Liver (tissue), 3 donors: ENCODE data around the gene ROPN1L.

ENCODE experiments used
- FOXA1 ChIP-seq: IDR thresholded peaks from 2 replicates; pipeline ENCODE4 v1.6.1; 2016; ENCODE audit warnings: antibody characterized with exemption
- GABPA ChIP-seq, 2 donors: IDR thresholded peaks in 1 of 2; conservative IDR thresholded peaks in 1 of 2; 2 replicates each; pipeline ENCODE4 v1.6.1; 2016; ENCODE audit warnings: antibody characterized with exemption in 2 of 2, mild to moderate bottlenecking in 1 of 2, moderate library complexity in 1 of 2
- JUND ChIP-seq, 2 donors: IDR thresholded peaks; 2 replicates each; pipeline ENCODE4 v1.6.1; 2016; ENCODE audit warnings: antibody characterized with exemption in 2 of 2
- NR2F2 ChIP-seq: IDR thresholded peaks from 2 replicates; pipeline ENCODE4 v1.6.1; 2016; ENCODE audit warnings: antibody characterized with exemption
- RAD21 ChIP-seq, 2 donors: IDR thresholded peaks; 2 replicates each; pipeline ENCODE4 v1.6.1; 2016; ENCODE audit warnings: antibody characterized with exemption in 2 of 2, mild to moderate bottlenecking in 2 of 2
- RXRA ChIP-seq, 2 donors: IDR thresholded peaks; 2 replicates each; pipeline ENCODE4 v1.6.1; 2017 to 2018; ENCODE audit warnings: antibody characterized with exemption in 2 of 2, mild to moderate bottlenecking in 1 of 2
- SP1 ChIP-seq: IDR thresholded peaks from 2 replicates; pipeline ENCODE4 v1.6.1; 2018; ENCODE audit warnings: antibody characterized with exemption, mild to moderate bottlenecking
- TAF1 ChIP-seq: conservative IDR thresholded peaks from 2 replicates; pipeline ENCODE4 v1.6.1; 2016; ENCODE audit warnings: antibody characterized with exemption, mild to moderate bottlenecking
- YY1 ChIP-seq: IDR thresholded peaks from 2 replicates; pipeline ENCODE4 v1.6.1; 2016; ENCODE audit warnings: antibody characterized with exemption, mild to moderate bottlenecking
- TF ChIP-seq, protein P1 (sequence below): fragments of 150-350 bp; IDR thresholded peaks from 2 replicates; pipeline ENCODE4 v1.5.1; 2017; ENCODE audit warnings: improper control_type of control experiment, low read depth, low read length; ENCODE audit not compliant: missing input control
- TF ChIP-seq, protein P2 (sequence below): IDR thresholded peaks from 2 replicates; pipeline ENCODE4 v1.6.1; 2016; ENCODE audit warnings: antibody characterized with exemption
- TF ChIP-seq, protein P3 (sequence below): IDR thresholded peaks from 2 replicates; pipeline ENCODE4 v1.6.1; 2016; ENCODE audit warnings: antibody characterized with exemption
- donor health status: healthy.
- donor health status: healthy.

- TF ChIP-seq, protein P1, sequence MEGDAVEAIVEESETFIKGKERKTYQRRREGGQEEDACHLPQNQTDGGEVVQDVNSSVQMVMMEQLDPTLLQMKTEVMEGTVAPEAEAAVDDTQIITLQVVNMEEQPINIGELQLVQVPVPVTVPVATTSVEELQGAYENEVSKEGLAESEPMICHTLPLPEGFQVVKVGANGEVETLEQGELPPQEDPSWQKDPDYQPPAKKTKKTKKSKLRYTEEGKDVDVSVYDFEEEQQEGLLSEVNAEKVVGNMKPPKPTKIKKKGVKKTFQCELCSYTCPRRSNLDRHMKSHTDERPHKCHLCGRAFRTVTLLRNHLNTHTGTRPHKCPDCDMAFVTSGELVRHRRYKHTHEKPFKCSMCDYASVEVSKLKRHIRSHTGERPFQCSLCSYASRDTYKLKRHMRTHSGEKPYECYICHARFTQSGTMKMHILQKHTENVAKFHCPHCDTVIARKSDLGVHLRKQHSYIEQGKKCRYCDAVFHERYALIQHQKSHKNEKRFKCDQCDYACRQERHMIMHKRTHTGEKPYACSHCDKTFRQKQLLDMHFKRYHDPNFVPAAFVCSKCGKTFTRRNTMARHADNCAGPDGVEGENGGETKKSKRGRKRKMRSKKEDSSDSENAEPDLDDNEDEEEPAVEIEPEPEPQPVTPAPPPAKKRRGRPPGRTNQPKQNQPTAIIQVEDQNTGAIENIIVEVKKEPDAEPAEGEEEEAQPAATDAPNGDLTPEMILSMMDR = no peak
- no peak for TF ChIP-seq SP1
- no peak for TF ChIP-seq RAD21 (IDR thresholded peaks at IDR 0.05)
- TF ChIP-seq JUND (IDR thresholded peaks at IDR 0.05) = no peak
- TF ChIP-seq TAF1 = no peak
- TF ChIP-seq NR2F2 = no peak
- TF ChIP-seq, protein P2, sequence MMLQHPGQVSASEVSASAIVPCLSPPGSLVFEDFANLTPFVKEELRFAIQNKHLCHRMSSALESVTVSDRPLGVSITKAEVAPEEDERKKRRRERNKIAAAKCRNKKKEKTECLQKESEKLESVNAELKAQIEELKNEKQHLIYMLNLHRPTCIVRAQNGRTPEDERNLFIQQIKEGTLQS = no peak
- TF ChIP-seq RXRA (IDR thresholded peaks at IDR 0.05) = no peak
- TF ChIP-seq FOXA1 = no peak
- no peak for TF ChIP-seq GABPA (IDR thresholded peaks at IDR 0.05 in 1 of 2, conservative IDR thresholded peaks at IDR 0.05 in 1 of 2)
- TF ChIP-seq, protein P3, sequence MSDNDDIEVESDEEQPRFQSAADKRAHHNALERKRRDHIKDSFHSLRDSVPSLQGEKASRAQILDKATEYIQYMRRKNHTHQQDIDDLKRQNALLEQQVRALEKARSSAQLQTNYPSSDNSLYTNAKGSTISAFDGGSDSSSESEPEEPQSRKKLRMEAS = no peak
- no peak for TF ChIP-seq YY1
Measured at GRCh38 chr5:10511741-10512640, 70.3 kb downstream of the ROPN1L start.
